LNCAP (cell line): ENCODE results near the gene ZNF260.

Experiments
- CTCF ChIP-seq: fragments of 450-650 bp; IDR thresholded peaks from 2 replicates; pipeline ENCODE4 v1.5.1; 2017; ENCODE audit warnings: mild to moderate bottlenecking

Gene ZNF260

GRCh38 chr19:36528194-36528920 is at the start of gene ZNF260:
Gene ZNF260, minus strand, starts transcription at chr19:36528271. Its CDS starts 13,033 bp downstream, at chr19:36515238.
- no peak for TF ChIP-seq CTCF

- no peak for TF ChIP-seq CTCF
Measured at GRCh38 chr19:36577271-36577996, 49.4 kb upstream of the ZNF260 start.

GRCh38 chr19:36574741-36575140 is 46.7 kb upstream of the ZNF260 start:
- no peak for TF ChIP-seq CTCF

- no peak for TF ChIP-seq CTCF
Measured at GRCh38 chr19:36573895-36574720, 46.0 kb upstream of the ZNF260 start.

GRCh38 chr19:36573020-36573894 is 45.2 kb upstream of the ZNF260 start, which contains the start of gene ZNF529:
Gene ZNF529, minus strand, starts transcription at chr19:36573292. Its CDS starts 946 bp downstream, at chr19:36572346.
- TF ChIP-seq CTCF, result no peak

GRCh38 chr19:36572593-36573019 is 44.5 kb upstream of the ZNF260 start:
- TF ChIP-seq CTCF, result no peak
